Fibroblast of lung (primary cell): Measurements from ENCODE around the gene RGS7. TPM values are rescaled to one million over a fixed set of nuclear protein-coding genes. Genes with fewer than 3 reads are reported as not detected.
"Not testable (repeated sequence)": the region's sequence is repeated elsewhere in the genome, so short reads cannot be mapped to it uniquely, and the experiment has no call there.

Experiments used
- DNase-seq, 2 donors: peaks; one replicate each; pipeline versions ENCODE4 v3.0.0 to v3.0.0-alpha.2; 2010; ENCODE audit warnings: low read depth in 2 of 2
- H2AFZ ChIP-seq: 2 replicates; pipeline ENCODE4 v1.5.1; 2012; ENCODE audit warnings: low read length, control low read depth, inconsistent platforms
- H3K27ac ChIP-seq: 2 replicates; pipeline ENCODE4 v1.5.1; 2011; ENCODE audit warnings: low read length, control low read depth; ENCODE audit not compliant: insufficient read depth
- H3K27me3 ChIP-seq: 2 replicates; pipeline ENCODE4 v1.5.1; 2011; ENCODE audit warnings: mild to moderate bottlenecking, low read length; ENCODE audit not compliant: control insufficient read depth, insufficient read depth
- H3K36me3 ChIP-seq: 2 replicates; pipeline ENCODE4 v1.5.1; 2011; ENCODE audit warnings: low read length; ENCODE audit not compliant: control insufficient read depth, insufficient read depth
- H3K4me1 ChIP-seq: 2 replicates; pipeline ENCODE4 v1.5.1; 2011; ENCODE audit warnings: low read length; ENCODE audit not compliant: control insufficient read depth, insufficient read depth; ENCODE audit errors: extremely low read depth
- H3K4me2 ChIP-seq: 2 replicates; pipeline ENCODE4 v1.5.1; 2011; ENCODE audit warnings: low read length, control low read depth; ENCODE audit not compliant: insufficient read depth; ENCODE audit errors: extremely low read depth
- H3K4me3 ChIP-seq, 4 experiments: fragments of 200-600 bp in 1 of 4; sonication (generic) in 1 of 4; replicated peaks in 1 of 4; 2 replicates each; pipeline ENCODE4 v1.5.1; 2011 to 2016; ENCODE audit warnings: low read length in 4 of 4, low read depth in 3 of 4, mild to moderate bottlenecking in 3 of 4, control low read depth in 2 of 4, inconsistent platforms in 1 of 4, mixed read lengths in 1 of 4; ENCODE audit not compliant: insufficient read depth in 1 of 4; ENCODE audit errors: control extremely low read depth in 1 of 4
- H3K79me2 ChIP-seq: 2 replicates; pipeline ENCODE4 v1.5.1; 2012; ENCODE audit warnings: mild to moderate bottlenecking, low read length, inconsistent platforms; ENCODE audit not compliant: control insufficient read depth, insufficient read depth
- H3K9ac ChIP-seq: 2 replicates; pipeline ENCODE4 v1.5.1; 2011; ENCODE audit warnings: mild to moderate bottlenecking, low read length, control low read depth; ENCODE audit not compliant: insufficient read depth
- H3K9me3 ChIP-seq: 2 replicates; pipeline ENCODE4 v1.5.1; 2012; ENCODE audit warnings: low read depth, low read length; ENCODE audit not compliant: control insufficient read depth, insufficient read depth
- H4K20me1 ChIP-seq: 2 replicates; pipeline ENCODE4 v1.5.1; 2011; ENCODE audit warnings: low read length; ENCODE audit not compliant: control insufficient read depth, insufficient read depth; ENCODE audit errors: extremely low read depth
- CTCF ChIP-seq, 2 donors: IDR thresholded peaks in 1 of 2; conservative IDR thresholded peaks in 1 of 2; 1 replicate in 1 of 2; 2 replicates in 1 of 2; pipeline ENCODE4 v1.5.1; 2011 to 2012; ENCODE audit warnings: low read length in 2 of 2, control low read depth in 1 of 2, inconsistent platforms in 1 of 2, low read depth in 1 of 2, mild to moderate bottlenecking in 1 of 2
- EZH2 ChIP-seq: IDR thresholded peaks from 2 replicates; pipeline ENCODE4 v1.5.1; 2012; ENCODE audit warnings: low read length, control low read depth, mild to moderate bottlenecking; ENCODE audit errors: missing control alignments
- polyA plus RNA-seq, 2 donors: library from polyadenylated mRNA; depleted of rRNA in 1 of 2; stranded (reverse) in 1 of 2; unstranded in 1 of 2; fragments of >200 nt; gene quantifications; 2 replicates each; pipeline ENCODE4 v1.2.1, GENCODE V29; 2011 to 2012; ENCODE audit warnings: missing spikeins in 1 of 2
- total RNA-seq: library from RNA; depleted of rRNA; stranded (reverse); fragments of >200 nt; gene quantifications from 2 replicates; pipeline ENCODE4 v1.2.1, GENCODE V29; 2014

RGS7 gene
- total and polyA plus RNA-seq, 2 donors (not counting 1 experiment from before 2014, with no cell fraction given): 3.6 to 4.2 TPM

GRCh38 chr1:241299347-241299746 lies 57.7 kb downstream of the RGS7 start:
- Histone ChIP-seq H3K4me2 (no peak overlapping the region), H3K27ac (no peak overlapping the region), H4K20me1 (no peaks in the 10 kb centered on the region), H3K27me3 (no peaks in the 10 kb centered on the region), H3K4me3 (no peak overlapping the region), H3K79me2 (no peaks in the 10 kb centered on the region), H3K36me3 (no peaks in the 10 kb centered on the region), H3K9me3 (no peaks in the 10 kb centered on the region), H3K4me1 (no peaks in the 10 kb centered on the region), H2AFZ (no peak overlapping the region), H3K9ac (no peak overlapping the region)
- TF ChIP-seq CTCF (conservative IDR thresholded peaks at IDR 0.05 in 1 of 2, IDR thresholded peaks at IDR 0.05 in 1 of 2; ENCODE audit: low read depth in 1 of 2, low read length in 2 of 2) (no peak), EZH2 (no peak)
- DNase-seq: no peak

- no peaks in the 10 kb centered on the region for H3K4me1 ChIP-seq
- no peak overlapping the region for H3K4me3 ChIP-seq
- H3K9ac ChIP-seq: no peak overlapping the region
- no peaks in the 10 kb centered on the region for H4K20me1 ChIP-seq
- H3K27ac ChIP-seq: no peak overlapping the region
- no peak overlapping the region for H2AFZ ChIP-seq
- no peaks in the 10 kb centered on the region for H3K79me2 ChIP-seq
- no peaks in the 10 kb centered on the region for H3K36me3 ChIP-seq
- no peaks in the 10 kb centered on the region for H3K9me3 ChIP-seq
- no peaks in the 10 kb centered on the region for H3K27me3 ChIP-seq
- no peak overlapping the region for H3K4me2 ChIP-seq
- TF ChIP-seq EZH2 (no peak), CTCF (conservative IDR thresholded peaks at IDR 0.05 in 1 of 2, IDR thresholded peaks at IDR 0.05 in 1 of 2; ENCODE audit: low read depth in 1 of 2, low read length in 2 of 2) (no peak)
- DNase-seq: no peak
Observed at GRCh38 chr1:241292973-241293372, 64.0 kb downstream of the RGS7 start.

- not testable (repeated sequence) for H3K36me3 ChIP-seq, H3K4me3 ChIP-seq, H3K27me3 ChIP-seq, H2AFZ ChIP-seq, H3K4me2 ChIP-seq, DNase-seq, H4K20me1 ChIP-seq, H3K79me2 ChIP-seq, H3K4me1 ChIP-seq, H3K9me3 ChIP-seq, H3K9ac ChIP-seq, H3K27ac ChIP-seq
Observed at GRCh38 chr1:241291548-241291947, 65.5 kb downstream of the RGS7 start.

- H3K4me1 ChIP-seq: no peaks in the 10 kb centered on the region
- no peaks in the 10 kb centered on the region for H4K20me1 ChIP-seq
- no peak overlapping the region for H3K9ac ChIP-seq
- TF ChIP-seq CTCF (conservative IDR thresholded peaks at IDR 0.05 in 1 of 2, IDR thresholded peaks at IDR 0.05 in 1 of 2; ENCODE audit: low read depth in 1 of 2, low read length in 2 of 2) (no peak), EZH2 (no peak)
- no peak overlapping the region for H3K4me2 ChIP-seq
- no peaks in the 10 kb centered on the region for H3K9me3 ChIP-seq
- H2AFZ ChIP-seq: no peak overlapping the region
- no peak for DNase-seq
- H3K36me3 ChIP-seq: no peaks in the 10 kb centered on the region
- no peak overlapping the region for H3K27ac ChIP-seq
- no peaks in the 10 kb centered on the region for H3K79me2 ChIP-seq
- H3K27me3 ChIP-seq: no peaks in the 10 kb centered on the region
- no peak overlapping the region for H3K4me3 ChIP-seq
Observed at GRCh38 chr1:241286486-241286885, 70.5 kb downstream of the RGS7 start.
